Measurements from ENCODE around the gene GPN3. TPM values are rescaled to one million over a fixed set of nuclear protein-coding genes. Genes with fewer than 3 reads are reported as not detected.
"Not testable (repeated sequence)": the region's sequence is repeated elsewhere in the genome, so short reads cannot be mapped to it uniquely, and the experiment has no call there.

The GPN3 gene
- total RNA-seq, 1 donor from 2014 or later: 21.4 TPM

- H3K9ac ChIP-seq (ENCODE audit: low read depth in 1 of 3, low read length in 3 of 3); H3K4me1 ChIP-seq (ENCODE audit: control insufficient read depth in 3 of 3, insufficient read depth in 3 of 3, low read length in 3 of 3); H3K4me3 ChIP-seq (ENCODE audit: low read length in 3 of 3); H3K27me3 ChIP-seq (ENCODE audit: control insufficient read depth in 3 of 3, insufficient read depth in 3 of 3, low read length in 3 of 3); H3K27ac ChIP-seq (ENCODE audit: low read depth, low read length); H3K9me3 ChIP-seq (ENCODE audit: control insufficient read depth in 3 of 3, low read length in 3 of 3); H3K36me3 ChIP-seq (ENCODE audit: control insufficient read depth in 3 of 3, insufficient read depth in 3 of 3, low read length in 3 of 3): not testable (repeated sequence)
Measured at GRCh38 chr12:110417113-110417512, 50.9 kb downstream of the GPN3 start.

DNA sequence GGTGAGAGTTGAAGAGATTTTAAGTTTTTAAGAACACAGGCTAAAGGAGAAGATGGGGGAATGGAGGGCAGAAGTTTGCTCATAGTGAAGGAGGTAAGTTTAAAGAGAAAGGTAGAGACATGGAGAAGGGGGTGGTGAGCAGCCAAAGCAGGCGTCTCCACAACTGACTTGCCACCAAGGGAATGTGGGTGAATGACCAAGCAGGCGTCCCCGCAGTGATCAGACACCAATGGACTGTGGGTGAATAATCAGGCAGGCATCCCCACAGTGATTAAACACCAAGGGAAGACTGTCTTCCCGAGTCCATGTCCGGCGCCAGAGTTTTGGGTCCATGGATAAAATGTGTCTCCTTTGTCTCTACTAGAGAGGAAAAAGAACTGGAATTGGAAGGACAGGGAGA is 58.0 kb downstream of the GPN3 start:
- H3K4me1 ChIP-seq (ENCODE audit: control insufficient read depth in 3 of 3, insufficient read depth in 3 of 3, low read length in 3 of 3); H3K4me3 ChIP-seq (ENCODE audit: low read length in 3 of 3); H3K27ac ChIP-seq (ENCODE audit: low read depth, low read length); H3K36me3 ChIP-seq (ENCODE audit: control insufficient read depth in 3 of 3, insufficient read depth in 3 of 3, low read length in 3 of 3); H3K9me3 ChIP-seq (ENCODE audit: control insufficient read depth in 3 of 3, low read length in 3 of 3); H3K9ac ChIP-seq (ENCODE audit: low read depth in 1 of 3, low read length in 3 of 3); H3K27me3 ChIP-seq (ENCODE audit: control insufficient read depth in 3 of 3, insufficient read depth in 3 of 3, low read length in 3 of 3): not testable (repeated sequence)

DNA sequence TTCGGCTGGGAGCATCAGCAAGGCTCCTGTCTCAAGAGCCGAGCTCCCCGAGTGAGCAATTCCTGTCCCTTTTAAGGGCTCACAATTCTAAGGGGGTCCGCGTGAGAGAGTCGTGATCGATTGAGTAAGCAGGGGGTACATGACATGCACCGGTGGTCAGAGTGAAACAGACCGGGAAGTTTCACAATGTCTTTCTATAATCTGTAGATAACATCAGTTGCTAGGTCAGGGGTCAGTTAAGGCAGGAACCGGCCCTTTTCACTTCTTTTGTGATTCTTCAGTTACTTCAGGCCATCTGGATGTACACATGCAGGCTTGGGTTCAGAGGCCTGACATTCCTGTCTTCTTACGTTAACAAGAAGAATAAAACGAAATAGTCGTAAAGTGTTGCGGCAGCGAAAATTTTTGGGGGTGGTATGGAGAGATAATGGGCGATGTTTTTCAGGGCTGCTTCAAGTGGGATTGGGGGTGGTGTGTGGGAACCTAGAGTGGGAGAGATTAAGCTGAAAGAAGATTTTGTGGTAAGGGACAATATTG is 62.9 kb downstream of the GPN3 start:
- Histone ChIP-seq H3K36me3 (ENCODE audit: control insufficient read depth in 3 of 3, insufficient read depth in 3 of 3, low read length in 3 of 3) (peaks cover 5 to 11% (median 8%) of the 10 kb centered on the region in 3 donors), H3K4me1 (ENCODE audit: control insufficient read depth in 3 of 3, insufficient read depth in 3 of 3, low read length in 3 of 3) (peaks cover 9 to 18% (median 13%) of the 10 kb centered on the region in 3 donors)
- H3K9ac ChIP-seq (ENCODE audit: low read depth in 1 of 3, low read length in 3 of 3); H3K27me3 ChIP-seq (ENCODE audit: control insufficient read depth in 3 of 3, insufficient read depth in 3 of 3, low read length in 3 of 3); H3K27ac ChIP-seq (ENCODE audit: low read depth, low read length); H3K9me3 ChIP-seq (ENCODE audit: control insufficient read depth in 3 of 3, low read length in 3 of 3); H3K4me3 ChIP-seq (ENCODE audit: low read length in 3 of 3): not testable (repeated sequence)

DNA sequence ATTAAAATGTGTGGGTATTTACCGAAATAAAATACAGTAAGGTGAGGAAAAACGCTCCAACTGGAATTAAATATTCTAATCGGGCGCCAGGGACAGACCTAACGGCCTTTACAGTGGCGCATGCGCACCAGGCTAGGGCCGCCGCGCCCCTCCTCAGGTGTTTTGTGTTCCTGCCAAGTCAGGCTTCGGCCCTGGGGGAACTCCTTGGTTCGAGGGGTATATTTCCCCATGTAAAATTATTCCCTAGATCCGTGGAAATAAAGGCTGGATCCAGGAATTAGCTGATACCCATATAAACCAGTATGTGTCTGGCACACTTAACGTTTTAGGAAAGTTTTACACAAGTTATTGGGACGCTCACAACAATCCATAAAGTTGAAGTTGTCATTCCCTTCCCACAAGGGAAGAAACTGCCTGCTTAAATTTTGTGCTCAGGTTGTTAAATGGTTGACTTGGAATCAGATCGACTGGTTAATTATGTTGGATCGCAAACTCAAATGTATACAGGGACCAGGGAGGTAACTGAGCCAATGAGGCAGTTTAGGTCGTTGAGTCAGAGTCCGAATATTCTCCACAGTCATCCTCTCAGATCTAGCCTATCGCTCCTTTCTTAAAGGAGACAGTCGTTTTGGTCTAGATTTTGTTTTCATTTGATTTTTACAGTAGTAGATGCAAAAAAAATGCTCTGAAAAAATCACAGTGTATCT is 63.9 kb downstream of the GPN3 start:
- peak overlapping the region; percentile 80 to 90 (median 85) for H3K4me3 ChIP-seq (ENCODE audit: low read length in 3 of 3)
- peak overlapping the region; percentile 86 to 88 (median 86) for H3K9ac ChIP-seq (ENCODE audit: low read depth in 1 of 3, low read length in 3 of 3)
- peaks cover 5 to 13% (median 8%) of the 10 kb centered on the region in 3 donors for H3K36me3 ChIP-seq (ENCODE audit: control insufficient read depth in 3 of 3, insufficient read depth in 3 of 3, low read length in 3 of 3)
- no peaks in the 10 kb centered on the region for H3K27me3 ChIP-seq (ENCODE audit: control insufficient read depth in 3 of 3, insufficient read depth in 3 of 3, low read length in 3 of 3)
- peak overlapping the region; percentile 91 for H3K27ac ChIP-seq (ENCODE audit: low read depth, low read length)
- no peaks in the 10 kb centered on the region for H3K9me3 ChIP-seq (ENCODE audit: control insufficient read depth in 3 of 3, low read length in 3 of 3)
- peaks cover 9 to 18% (median 13%) of the 10 kb centered on the region in 3 donors for H3K4me1 ChIP-seq (ENCODE audit: control insufficient read depth in 3 of 3, insufficient read depth in 3 of 3, low read length in 3 of 3)

GRCh38 chr12:110403146-110403975 is 64.7 kb downstream of the GPN3 start, which contains the start of gene ANAPC7:
ANAPC7 (minus strand) TSS chr12:110403708; CDS start chr12:110403627, 81 bp downstream.
- Histone ChIP-seq H3K4me1 (ENCODE audit: control insufficient read depth in 3 of 3, insufficient read depth in 3 of 3, low read length in 3 of 3) (peaks cover 9 to 18% (median 13%) of the 10 kb centered on the region in 3 donors), H3K9ac (ENCODE audit: low read depth in 1 of 3, low read length in 3 of 3) (peak within 1 kb of the TSS; percentile 86 to 88 (median 86)), H3K27me3 (ENCODE audit: control insufficient read depth in 3 of 3, insufficient read depth in 3 of 3, low read length in 3 of 3) (no peaks in the 10 kb centered on the region), H3K4me3 (ENCODE audit: low read length in 3 of 3) (peak within 1 kb of the TSS; percentile 80 to 90 (median 85)), H3K36me3 (ENCODE audit: control insufficient read depth in 3 of 3, insufficient read depth in 3 of 3, low read length in 3 of 3) (peaks cover 6 to 13% (median 8%) of the 10 kb centered on the region in 3 donors), H3K9me3 (ENCODE audit: control insufficient read depth in 3 of 3, low read length in 3 of 3) (no peaks in the 10 kb centered on the region), H3K27ac (ENCODE audit: low read depth, low read length) (peak within 1 kb of the TSS; percentile 91)

Small RNA genes lying within 50 kb of the gene (small RNA-seq; reads per million reads assigned to genes)
- gene RF00278: not detected

Other genes starting within 250 kb of the GPN3 start
- gene ATP2A2, start 187.0 kb downstream of the GPN3 start, total RNA-seq: 515 TPM
- 38.6 TPM for gene ANAPC7, start 64.5 kb downstream of the GPN3 start, total RNA-seq
- 99.2 TPM for gene ARPC3, start 17.9 kb downstream of the GPN3 start, total RNA-seq
- 11.0 TPM for gene FAM216A, start 588 bp upstream of the GPN3 start, total RNA-seq
- gene VPS29, start 33.9 kb upstream of the GPN3 start, total RNA-seq: 73.1 TPM
- 1.6 TPM for gene RAD9B, start 34.1 kb upstream of the GPN3 start, total RNA-seq
- gene PPTC7, start 115.1 kb upstream of the GPN3 start, total RNA-seq: 6.3 TPM
- 14.1 TPM for gene TCTN1, start 145.9 kb upstream of the GPN3 start, total RNA-seq
- 5.2 TPM for gene HVCN1, start 220.9 kb upstream of the GPN3 start, total RNA-seq

Data from skeletal muscle tissue (tissue), 5 donors.